Motor neuron (in vitro differentiated cells): ENCODE measurements around the gene CATSPERB. TPM values are rescaled to one million over a fixed set of nuclear protein-coding genes. Genes with fewer than 3 reads are reported as not detected.
A peak's percentile ranks its signal among the peaks of the same experiment; 100 is the strongest.
"Not testable (repeated sequence)": the region's sequence is repeated elsewhere in the genome, so short reads cannot be mapped to it uniquely, and the experiment has no call there.

Experiments
- ATAC-seq, 8 experiments: fragments of 200-7000 bp; cut with Tn5 transposase; replicated peaks in 6 of 8; 2 replicates each; pipeline ENCODE4 v1.8.0; 2021; ENCODE audit warnings: mild to moderate bottlenecking in 8 of 8, moderate library complexity in 8 of 8
- H3K27ac ChIP-seq, 2 donors: fragments of 250-450 bp; sonication (Bioruptor Pico); 2 replicates each; pipeline ENCODE4 v1.9.0; 2021; ENCODE audit warnings: antibody characterized with exemption in 2 of 2, mild to moderate bottlenecking in 2 of 2, moderate library complexity in 1 of 2
- H3K4me1 ChIP-seq, 2 donors: fragments of 250-450 bp; sonication (Bioruptor Pico); replicated peaks in 1 of 2; 2 replicates each; pipeline ENCODE4 v1.6.1; 2021; ENCODE audit warnings: antibody characterized with exemption in 2 of 2, mild to moderate bottlenecking in 2 of 2, moderate library complexity in 1 of 2
- H3K4me3 ChIP-seq, 5 donors: fragments of 250-450 bp; sonication (Bioruptor Pico); 2 replicates each; pipeline ENCODE4 v1.9.0; 2021; ENCODE audit warnings: antibody characterized with exemption in 5 of 5, mild to moderate bottlenecking in 5 of 5, moderate library complexity in 4 of 5
- WGBS, 10 experiments: fragments of 450-650 bp; shearing (Covaris generic); methylation state at CpG; one replicate each; pipeline ENCODE4 v1.0.0; 2022; 5-methylcytosine and 5-hydroxymethylcytosine counted together
- in situ Hi-C, 9 experiments: fragments of 400-800 bp; cut with MboI; loops; one replicate each; pipeline ENCODE4 v1.15.0; 2021; ENCODE audit warnings: low sequenced_read_pairs in 9 of 9, low pct_unique_long_range_greater_than_20kb in 2 of 9; ENCODE audit not compliant: unreplicated experiment in 9 of 9
- total RNA-seq, 8 experiments: library from RNA; unstranded; fragments of 300-600 nt; gene quantifications; 2 replicates each; pipeline versions ENCODE4 v1.2.3 to v1.2.4, GENCODE V29; 2022

The CATSPERB gene
- total RNA-seq, 8 experiments from 2014 or later = 0.05 to 14.9 (median 0.41) TPM; not detected in 4

GRCh38 chr14:91727121-91727520 is 4.8 kb downstream of the CATSPERB start:
- no peak for ATAC-seq
- Histone ChIP-seq H3K27ac (no peak overlapping the region), H3K4me3 (no peak overlapping the region), H3K4me1 (peaks cover 2 to 4% of the 10 kb centered on the region in 2 donors)
- in situ Hi-C loops = no loop called here
- 21 to 100% (median 90%) methylated on average over 1 to 2 of the region's 2 CpGs; no CpG with 5 or more reads in 1 of the 10 experiments for WGBS, 10 experiments

- in situ Hi-C loops = no loop called here
- Histone ChIP-seq H3K4me1 (no peaks in the 10 kb centered on the region), H3K27ac (no peak overlapping the region), H3K4me3 (no peak overlapping the region)
- no peak for ATAC-seq
- 36 to 100% (median 73%) methylated on average over 1 to 2 of the region's 2 CpGs; no CpG with 5 or more reads in 1 of the 10 experiments for WGBS, 10 experiments
Observed at GRCh38 chr14:91723501-91723900, 8.4 kb downstream of the CATSPERB start.

- ATAC-seq = no peak
- H3K27ac ChIP-seq = no peak overlapping the region
- no peak overlapping the region for H3K4me3 ChIP-seq
- H3K4me1 ChIP-seq = no peaks in the 10 kb centered on the region
- in situ Hi-C loops = no loop called here
Observed at GRCh38 chr14:91722386-91722785, 9.5 kb downstream of the CATSPERB start.

GRCh38 chr14:91719839-91720238 is 12.0 kb downstream of the CATSPERB start:
- Histone ChIP-seq H3K4me3 (no peak overlapping the region), H3K27ac (no peak overlapping the region), H3K4me1 (no peaks in the 10 kb centered on the region)
- 40 to 100% (median 78%) methylated on average over 1 to 3 of the region's 3 CpGs; no CpG with 5 or more reads in 1 of the 10 experiments for whole genome bisulfite sequencing, 10 experiments
- in situ Hi-C loops = no loop called here
- no peak for ATAC-seq

GRCh38 chr14:91716999-91717398 is 14.9 kb downstream of the CATSPERB start:
- 33 to 90% (median 69%) methylated on average over 1 of the region's 1 CpG; no CpG with 5 or more reads in 5 of the 10 experiments for WGBS, 10 experiments
- no peak for ATAC-seq
- in situ Hi-C loops = no loop called here

GRCh38 chr14:91714805-91715204 is 17.1 kb downstream of the CATSPERB start:
- in situ Hi-C loops = no loop called here
- H3K4me1 ChIP-seq = no peaks in the 10 kb centered on the region
- no peak overlapping the region for H3K4me3 ChIP-seq
- H3K27ac ChIP-seq = no peak overlapping the region
- 0 to 100% (median 0%) methylated on average over 1 to 4 of the region's 6 CpGs; no CpG with 5 or more reads in 3 of the 10 experiments for WGBS, 10 experiments
- peak in 2 of 8 experiments; percentile 31 to 75 for ATAC-seq

More at GRCh38 chr14:91716999-91717398, 14.9 kb downstream of the CATSPERB start:
- no peaks in the 10 kb centered on the region for H3K4me1 ChIP-seq
- H3K4me3 ChIP-seq = no peak overlapping the region
- no peak overlapping the region for H3K27ac ChIP-seq

GRCh38 chr14:91708795-91709194 is 23.1 kb downstream of the CATSPERB start:
- Histone ChIP-seq H3K27ac (no peak overlapping the region), H3K4me1 (no peaks in the 10 kb centered on the region), H3K4me3 (no peak overlapping the region)
- WGBS, 10 experiments = 8 to 100% (median 86%) methylated on average over 1 to 3 of the region's 3 CpGs; no CpG with 5 or more reads in 3 of the 10 experiments
- ATAC-seq = no peak
- in situ Hi-C loops = no loop called here

- no peak overlapping the region for H3K4me3 ChIP-seq
- in situ Hi-C loops = no loop called here
- H3K4me1 ChIP-seq = no peaks in the 10 kb centered on the region
- no peak overlapping the region for H3K27ac ChIP-seq
- no peak for ATAC-seq
Observed at GRCh38 chr14:91706996-91707395, 24.9 kb downstream of the CATSPERB start.

- H3K27ac ChIP-seq = no peak overlapping the region
- in situ Hi-C loops = no loop called here
- WGBS, 10 experiments = 0 to 90% (median 63%) methylated on average over 1 to 2 of the region's 2 CpGs
- H3K4me1 ChIP-seq = no peaks in the 10 kb centered on the region
- ATAC-seq = no peak
- H3K4me3 ChIP-seq = no peak overlapping the region
Observed at GRCh38 chr14:91694643-91695042, 37.2 kb downstream of the CATSPERB start.

- no peak overlapping the region for H3K4me3 ChIP-seq
- ATAC-seq = no peak
- WGBS, 10 experiments = 0 to 100% (median 43%) methylated on average over 1 of the region's 1 CpG; no CpG with 5 or more reads in 4 of the 10 experiments
Observed at GRCh38 chr14:91693346-91693745, 38.5 kb downstream of the CATSPERB start.

GRCh38 chr14:91692075-91692474 is 39.8 kb downstream of the CATSPERB start:
- no peak overlapping the region for H3K27ac ChIP-seq
- no peak overlapping the region for H3K4me3 ChIP-seq
- no peaks in the 10 kb centered on the region for H3K4me1 ChIP-seq
- WGBS, 10 experiments = 55 to 100% (median 86%) methylated on average over 1 to 6 of the region's 7 CpGs; no CpG with 5 or more reads in 1 of the 10 experiments
- ATAC-seq = no peak
- in situ Hi-C loops = no loop called here

More at GRCh38 chr14:91693346-91693745, 38.5 kb downstream of the CATSPERB start:
- in situ Hi-C loops = no loop called here
- Histone ChIP-seq H3K4me1 (no peaks in the 10 kb centered on the region), H3K27ac (no peak overlapping the region)

- in situ Hi-C loops = no loop called here
- ATAC-seq = no peak
- H3K4me3 ChIP-seq = no peak overlapping the region
- no peak overlapping the region for H3K27ac ChIP-seq
- H3K4me1 ChIP-seq = no peaks in the 10 kb centered on the region
- 20 to 94% (median 64%) methylated on average over 1 of the region's 1 CpG; no CpG with 5 or more reads in 3 of the 10 experiments for WGBS, 10 experiments
Observed at GRCh38 chr14:91689608-91690007, 42.3 kb downstream of the CATSPERB start.

- 0 to 100% (median 70%) methylated on average over 1 to 4 of the region's 4 CpGs; no CpG with 5 or more reads in 3 of the 10 experiments for WGBS, 10 experiments
Observed at GRCh38 chr14:91687436-91687835, 44.5 kb downstream of the CATSPERB start.

GRCh38 chr14:91685600-91685999 is 46.3 kb downstream of the CATSPERB start:
- Histone ChIP-seq H3K4me1 (no peaks in the 10 kb centered on the region), H3K4me3 (no peak overlapping the region), H3K27ac (no peak overlapping the region)
- no peak for ATAC-seq
- in situ Hi-C loops = no loop called here
- WGBS, 10 experiments = 0 to 89% (median 17%) methylated on average over 1 of the region's 1 CpG; no CpG with 5 or more reads in 5 of the 10 experiments

More at GRCh38 chr14:91687436-91687835, 44.5 kb downstream of the CATSPERB start:
- H3K4me1 ChIP-seq, H3K4me3 ChIP-seq, in situ Hi-C loops, H3K27ac ChIP-seq, ATAC-seq: not testable (repeated sequence)
